ENCODE data around the gene APBA2. TPM values are rescaled to one million over a fixed set of nuclear protein-coding genes. Genes with fewer than 3 reads are reported as not detected.
"Not testable (repeated sequence)": the region's sequence is repeated elsewhere in the genome, so short reads cannot be mapped to it uniquely, and the experiment has no call there.

The APBA2 gene
- total RNA-seq, 4 donors from 2014 or later = 7.7 to 14.4 (median 11.6) TPM

GRCh38 chr15:29043736-29044502, 158.1 kb downstream of the APBA2 start:
- Histone ChIP-seq H3K4me1 (no peaks in the 10 kb centered on the region), H3K36me3 (no peaks in the 10 kb centered on the region), H3K27me3 (no peaks in the 10 kb centered on the region), H3K9me3 (no peaks in the 10 kb centered on the region), H3K4me3 (replicated peaks in 1 of 3) (no peak overlapping the region), H3K27ac (no peak overlapping the region)
- 81% methylated on average over 9 of the region's 9 CpGs for WGBS, 2 donors
- TF ChIP-seq POLR2A (IDR thresholded peaks at IDR 0.05) = no peak
- no peak for TF ChIP-seq CTCF (IDR thresholded peaks at IDR 0.05)
- DNase-seq = no peak
- intact Hi-C loops (cut with DNase I) = no loop called here

- Histone ChIP-seq H3K4me3 (replicated peaks in 1 of 3) (no peak overlapping the region), H3K27ac (no peak overlapping the region), H3K36me3 (no peaks in the 10 kb centered on the region), H3K27me3 (no peaks in the 10 kb centered on the region), H3K9me3 (no peaks in the 10 kb centered on the region), H3K4me1 (no peaks in the 10 kb centered on the region)
- DNase-seq = no peak
- intact Hi-C loops (cut with DNase I) = no loop called here
- WGBS, 2 donors = 77 to 100% methylated on average over 1 of the region's 1 CpG
- no peak for TF ChIP-seq CTCF (IDR thresholded peaks at IDR 0.05)
- TF ChIP-seq POLR2A (IDR thresholded peaks at IDR 0.05) = no peak
Observed at GRCh38 chr15:29044503-29044901, 158.7 kb downstream of the APBA2 start.

- intact Hi-C loops (cut with DNase I); H3K4me1 ChIP-seq; H3K4me3 ChIP-seq (replicated peaks in 1 of 3); H3K9me3 ChIP-seq; H3K36me3 ChIP-seq; H3K27me3 ChIP-seq; DNase-seq; H3K27ac ChIP-seq: not testable (repeated sequence)
- 98 to 99% methylated on average over 7 of the region's 7 CpGs for WGBS, 2 donors
Observed at GRCh38 chr15:29045161-29045560, 159.4 kb downstream of the APBA2 start.

GRCh38 chr15:29045717-29046116, 159.9 kb downstream of the APBA2 start:
- TF ChIP-seq POLR2A (IDR thresholded peaks at IDR 0.05) (no peak), CTCF (IDR thresholded peaks at IDR 0.05) (no peak)
- H3K9me3 ChIP-seq = no peaks in the 10 kb centered on the region
- intact Hi-C loops (cut with DNase I) = no loop called here
- H3K4me3 ChIP-seq (replicated peaks in 1 of 3) = no peak overlapping the region
- no peak overlapping the region for H3K27ac ChIP-seq
- H3K27me3 ChIP-seq = no peaks in the 10 kb centered on the region
- H3K4me1 ChIP-seq = no peaks in the 10 kb centered on the region
- WGBS, 2 donors = 68 to 80% methylated on average over 3 of the region's 3 CpGs
- DNase-seq = no peak
- H3K36me3 ChIP-seq = no peaks in the 10 kb centered on the region

GRCh38 chr15:29046281-29046810, 160.6 kb downstream of the APBA2 start:
- Histone ChIP-seq H3K4me3 (replicated peaks in 1 of 3) (no peak overlapping the region), H3K27me3 (no peaks in the 10 kb centered on the region), H3K27ac (no peak overlapping the region), H3K36me3 (no peaks in the 10 kb centered on the region), H3K9me3 (no peaks in the 10 kb centered on the region), H3K4me1 (no peaks in the 10 kb centered on the region)
- 79 to 87% methylated on average over 2 to 4 of the region's 4 CpGs for WGBS, 2 donors
- TF ChIP-seq CTCF (IDR thresholded peaks at IDR 0.05) (no peak), POLR2A (IDR thresholded peaks at IDR 0.05) (no peak)
- no peak for DNase-seq
- intact Hi-C loops (cut with DNase I) = no loop called here
